ENCODE results near the gene SPEN. TPM values are rescaled to one million over a fixed set of nuclear protein-coding genes. Genes with fewer than 3 reads are reported as not detected.

SPEN gene
- total RNA-seq, 1 donor from 2014 or later, result 123 TPM

- Mint-ChIP-seq H3K9me3 (no peaks in the 10 kb centered on the region), H3K27me3 (no peaks in the 10 kb centered on the region), H3K4me3 (no peak overlapping the region), H3K36me3 (ENCODE audit: low read depth) (peaks cover 74% of the 10 kb centered on the region), H3K4me1 (peaks cover 37% of the 10 kb centered on the region), H3K27ac (no peak overlapping the region)
- no peak for ATAC-seq (ENCODE audit: low read depth)
- CTCF ChIA-PET, result interaction anchor here (0.9 kb wide), 1 partner anchor 130 kb away, joined by 3 read pairs; no protein-coding TSS in a partner anchor
- DNase-seq, result no peak
- intact Hi-C loops (cut with micrococcal nuclease), result loop anchor here (5.0 kb wide), 1 partner anchor 47 kb away; no protein-coding TSS in a partner anchor
- POLR2A ChIA-PET, result interaction anchor here (1.0 to 1.1 kb wide), 2 partner anchors 98 to 268 kb away, joined by 3 read pairs; partner anchors contain the start of gene SPEN
- TF ChIP-seq CTCF (IDR thresholded peaks at IDR 0.05), result no peak
Measured at GRCh38 chr1:15945011-15945831, 97.7 kb downstream of the SPEN start.

- intact Hi-C loops (cut with micrococcal nuclease), result loop anchor here (5.0 kb wide), 1 partner anchor 46 kb away; no protein-coding TSS in a partner anchor
- no peak for DNase-seq
- CTCF ChIA-PET, result no interaction called here
- Mint-ChIP-seq H3K4me1 (peaks cover 44% of the 10 kb centered on the region), H3K27ac (peak overlapping the region; percentile 59), H3K4me3 (no peak overlapping the region), H3K36me3 (ENCODE audit: low read depth) (peaks cover 72% of the 10 kb centered on the region), H3K27me3 (no peaks in the 10 kb centered on the region), H3K9me3 (no peaks in the 10 kb centered on the region)
- POLR2A ChIA-PET, result interaction anchor here (1.1 to 8.3 kb wide), 2 partner anchors 29 to 269 kb away, joined by 3 to 94 read pairs; partner anchors contain the start of gene ZBTB17
- no peak for TF ChIP-seq CTCF (IDR thresholded peaks at IDR 0.05)
- no peak for ATAC-seq (ENCODE audit: low read depth)
Measured at GRCh38 chr1:15945832-15946448, 98.4 kb downstream of the SPEN start.

GRCh38 chr1:15946571-15947381 lies 99.3 kb downstream of the SPEN start:
- TF ChIP-seq CTCF (IDR thresholded peaks at IDR 0.05), result no peak

GRCh38 chr1:15947382-15948090 lies 100.0 kb downstream of the SPEN start:
- H3K9me3 Mint-ChIP-seq, result no peaks in the 10 kb centered on the region
- peaks cover 60% of the 10 kb centered on the region for H3K4me1 Mint-ChIP-seq
- TF ChIP-seq CTCF (IDR thresholded peaks at IDR 0.05), result no peak
- H3K27me3 Mint-ChIP-seq, result no peaks in the 10 kb centered on the region
- ATAC-seq (ENCODE audit: low read depth), result no peak
- intact Hi-C loops (cut with micrococcal nuclease), result loop anchor here (5.0 kb wide), 1 partner anchor 45 kb away; no protein-coding TSS in a partner anchor
- peaks cover 70% of the 10 kb centered on the region for H3K36me3 Mint-ChIP-seq (ENCODE audit: low read depth)
- no peak for DNase-seq
- ChIA-PET POLR2A (interaction anchor here (5.6 to 8.3 kb wide), 2 partner anchors 18 to 27 kb away, joined by 90 to 94 read pairs; partner anchors contain the start of gene ZBTB17), CTCF (interaction anchor here (1.0 to 4.6 kb wide), 3 partner anchors 27 to 144 kb away, joined by 3 to 22 read pairs (median 4); partner anchors contain the start of gene ZBTB17)
- peak overlapping the region; percentile 41 for H3K4me3 Mint-ChIP-seq
- H3K27ac Mint-ChIP-seq, result peak overlapping the region; percentile 89

More at GRCh38 chr1:15946571-15947381, 99.3 kb downstream of the SPEN start:
- Mint-ChIP-seq H3K27me3 (no peaks in the 10 kb centered on the region), H3K4me3 (no peak overlapping the region), H3K4me1 (peaks cover 53% of the 10 kb centered on the region), H3K36me3 (ENCODE audit: low read depth) (peaks cover 70% of the 10 kb centered on the region), H3K9me3 (no peaks in the 10 kb centered on the region), H3K27ac (peak overlapping the region; percentile 89)
- ATAC-seq (ENCODE audit: low read depth) (no peak), DNase-seq (no peak)
- POLR2A ChIA-PET, result interaction anchor here (1.1 to 8.3 kb wide), 2 partner anchors 28 to 270 kb away, joined by 3 to 94 read pairs; partner anchors contain the start of gene ZBTB17
- CTCF ChIA-PET, result no interaction called here
- intact Hi-C loops (cut with micrococcal nuclease), result loop anchor here (5.0 kb wide), 1 partner anchor 46 kb away; no protein-coding TSS in a partner anchor
